Keratinocyte (primary cell): ENCODE measurements around the gene PRR5. TPM values are rescaled to one million over a fixed set of nuclear protein-coding genes. Genes with fewer than 3 reads are reported as not detected.

Experiments used
- DNase-seq: peaks from one replicate; pipeline ENCODE4 v3.0.0-alpha.2; 2011; ENCODE audit warnings: low read depth, missing footprints, low spot score
- FAIRE-seq: peaks from 2 replicates; lab custom pipeline; 2011; peaks lifted over from hg19 to GRCh38; lab: Jason Lieb, UNC
- H2AFZ ChIP-seq: 2 replicates; pipeline ENCODE4 v1.6.0; 2012; ENCODE audit warnings: low read length, control low read depth, inconsistent platforms; ENCODE audit not compliant: control insufficient read depth
- H3K27ac ChIP-seq: 2 replicates; pipeline ENCODE4 v1.5.1; 2011; ENCODE audit warnings: low read length; ENCODE audit not compliant: control insufficient read depth, insufficient read depth
- H3K27me3 ChIP-seq: 3 replicates; pipeline ENCODE4 v1.6.0; 2011; ENCODE audit warnings: low read length; ENCODE audit not compliant: control insufficient read depth, insufficient read depth; ENCODE audit errors: extremely low read depth
- H3K36me3 ChIP-seq, 2 experiments: 2 replicates in 1 of 2; 3 replicates in 1 of 2; pipeline ENCODE4 v1.5.1; 2011; ENCODE audit warnings: low read length in 2 of 2, mild to moderate bottlenecking in 1 of 2; ENCODE audit not compliant: control insufficient read depth in 2 of 2, insufficient read depth in 2 of 2; ENCODE audit errors: extremely low read depth in 1 of 2
- H3K4me1 ChIP-seq: 3 replicates; pipeline ENCODE4 v1.5.1; 2011; ENCODE audit warnings: low read length; ENCODE audit not compliant: control insufficient read depth, insufficient read depth; ENCODE audit errors: extremely low read depth
- H3K4me2 ChIP-seq: 3 replicates; pipeline ENCODE4 v1.6.0; 2011; ENCODE audit warnings: low read depth, low read length; ENCODE audit not compliant: control insufficient read depth, insufficient read depth; ENCODE audit errors: extremely low read depth
- H3K4me3 ChIP-seq, 3 experiments: fragments of 200-600 bp in 1 of 3; sonication (generic) in 1 of 3; 2 replicates in 2 of 3; 3 replicates in 1 of 3; pipeline ENCODE4 v1.5.1; 2011 to 2016; ENCODE audit warnings: low read length in 3 of 3, mild to moderate bottlenecking in 3 of 3, control low read depth in 2 of 3, inconsistent platforms in 1 of 3, low read depth in 1 of 3, mixed read lengths in 1 of 3, mixed run types in 1 of 3, moderate library complexity in 1 of 3; ENCODE audit not compliant: control insufficient read depth in 2 of 3, insufficient read depth in 2 of 3; ENCODE audit errors: extremely low read depth in 1 of 3
- H3K79me2 ChIP-seq: 2 replicates; pipeline ENCODE4 v1.6.0; 2012; ENCODE audit warnings: low read length; ENCODE audit not compliant: control insufficient read depth, insufficient read depth
- H3K9ac ChIP-seq: 3 replicates; pipeline ENCODE4 v1.6.0; 2011; ENCODE audit warnings: low read length; ENCODE audit not compliant: control insufficient read depth, insufficient read depth; ENCODE audit errors: extremely low read depth
- H3K9me1 ChIP-seq: 3 replicates; pipeline ENCODE4 v1.6.0; 2011; ENCODE audit warnings: low read length; ENCODE audit not compliant: control insufficient read depth, insufficient read depth; ENCODE audit errors: extremely low read depth
- H3K9me3 ChIP-seq: 2 replicates; pipeline ENCODE4 v1.5.1; 2012; ENCODE audit warnings: low read depth, low read length; ENCODE audit not compliant: control insufficient read depth
- H4K20me1 ChIP-seq: 3 replicates; pipeline ENCODE4 v1.6.0; 2011; ENCODE audit warnings: low read length; ENCODE audit not compliant: control insufficient read depth, insufficient read depth; ENCODE audit errors: extremely low read depth
- CTCF ChIP-seq, 3 experiments: IDR thresholded peaks in 1 of 3; conservative IDR thresholded peaks in 1 of 3; optimal IDR thresholded peaks in 1 of 3; 2 replicates in 2 of 3; 3 replicates in 1 of 3; pipeline versions ENCODE3 to v1.5.1; 2011; ENCODE audit warnings: low read length in 3 of 3, mild to moderate bottlenecking in 3 of 3, moderate library complexity in 2 of 3, control low read depth in 1 of 3, inconsistent platforms in 1 of 3; ENCODE audit not compliant: insufficient read depth in 2 of 3; ENCODE audit errors: extremely low read depth in 1 of 3
- EZH2 ChIP-seq: IDR thresholded peaks from one replicate; pipeline ENCODE4 v1.6.1; 2012; ENCODE audit warnings: inconsistent platforms, mild to moderate bottlenecking, low read length, moderate library complexity
- dilution Hi-C: fragments of 300-500 bp; cut with MboI; formaldehyde crosslinking; loops from one replicate; pipeline ENCODE4 v1.7.0; 2020; ENCODE audit warnings: low sequenced_read_pairs; ENCODE audit not compliant: extremely low pct_ligation_motif_present
- polyA plus RNA-seq, 5 experiments: library from polyadenylated mRNA; depleted of rRNA in 3 of 5; stranded (reverse) in 3 of 5; stranded (forward) in 1 of 5; unstranded in 1 of 5; fragments of >200 nt; gene quantifications; 1 replicate in 1 of 5; 2 replicates in 3 of 5; 3 replicates in 1 of 5; pipeline versions ENCODE4 v1.2.1 to v1.2.3, GENCODE V29; 2011 to 2012; ENCODE audit warnings: missing spikeins in 2 of 5, low read depth in 1 of 5, low replicate concordance in 1 of 5

PRR5 gene
- polyA plus RNA-seq, 1 donor (not counting 4 experiments of a cell fraction or from before 2014, with no cell fraction given): 9.1 TPM

GRCh38 chr22:44689173-44689572 lies 12.8 kb upstream of the PRR5 start:
- Histone ChIP-seq H3K9ac (no peak overlapping the region), H3K79me2 (no peaks in the 10 kb centered on the region), H3K4me2 (peak overlapping the region; percentile 25), H2AFZ (no peak overlapping the region), H3K9me3 (no peaks in the 10 kb centered on the region), H3K27me3 (no peaks in the 10 kb centered on the region), H3K9me1 (no peaks in the 10 kb centered on the region), H3K4me3 (no peak overlapping the region), H3K27ac (no peak overlapping the region), H4K20me1 (no peaks in the 10 kb centered on the region), H3K4me1 (peaks cover 30% of the 10 kb centered on the region), H3K36me3 (no peaks in the 10 kb centered on the region)
- DNase-seq (no peak), FAIRE-seq (peak; percentile 46)
- TF ChIP-seq CTCF (optimal IDR thresholded peaks at IDR 0.05 in 1 of 3, IDR thresholded peaks at IDR 0.05 in 1 of 3, conservative IDR thresholded peaks at IDR 0.05 in 1 of 3; ENCODE audit: extremely low read depth in 1 of 3, insufficient read depth in 2 of 3, low read length in 3 of 3) (no peak), EZH2 (no peak)
- dilution Hi-C loops: no loop called here

- no peak overlapping the region for H3K4me2 ChIP-seq
- no peak overlapping the region for H2AFZ ChIP-seq
- dilution Hi-C loops: no loop called here
- TF ChIP-seq CTCF (optimal IDR thresholded peaks at IDR 0.05 in 1 of 3, IDR thresholded peaks at IDR 0.05 in 1 of 3, conservative IDR thresholded peaks at IDR 0.05 in 1 of 3; ENCODE audit: extremely low read depth in 1 of 3, insufficient read depth in 2 of 3, low read length in 3 of 3) (no peak), EZH2 (no peak)
- H3K27me3 ChIP-seq: no peaks in the 10 kb centered on the region
- no peaks in the 10 kb centered on the region for H3K36me3 ChIP-seq
- H3K79me2 ChIP-seq: no peaks in the 10 kb centered on the region
- peaks cover 24% of the 10 kb centered on the region for H3K4me1 ChIP-seq
- no peaks in the 10 kb centered on the region for H4K20me1 ChIP-seq
- no peak overlapping the region for H3K4me3 ChIP-seq
- H3K27ac ChIP-seq: no peak overlapping the region
- H3K9me1 ChIP-seq: no peaks in the 10 kb centered on the region
- no peak for DNase-seq
- H3K9ac ChIP-seq: no peak overlapping the region
- FAIRE-seq: no peak
- H3K9me3 ChIP-seq: no peaks in the 10 kb centered on the region
Observed at GRCh38 chr22:44689915-44690524, 12.0 kb upstream of the PRR5 start.
